Fibroblast of lung (primary cell): Measurements from ENCODE around the gene ATP6V0C.

ENCODE experiments used
- CTCF ChIP-seq, 2 donors: IDR thresholded peaks in 1 of 2; conservative IDR thresholded peaks in 1 of 2; 1 replicate in 1 of 2; 2 replicates in 1 of 2; pipeline ENCODE4 v1.5.1; 2011 to 2012; ENCODE audit warnings: low read length in 2 of 2, control low read depth in 1 of 2, inconsistent platforms in 1 of 2, low read depth in 1 of 2, mild to moderate bottlenecking in 1 of 2
- EZH2 ChIP-seq: IDR thresholded peaks from 2 replicates; pipeline ENCODE4 v1.5.1; 2012; ENCODE audit warnings: low read length, control low read depth, mild to moderate bottlenecking; ENCODE audit errors: missing control alignments

- TF ChIP-seq CTCF (conservative IDR thresholded peaks at IDR 0.05 in 1 of 2, IDR thresholded peaks at IDR 0.05 in 1 of 2; ENCODE audit: low read depth in 1 of 2, low read length in 2 of 2) = no peak
- no peak for TF ChIP-seq EZH2
Measured at GRCh38 chr16:2515180-2515851, 1.6 kb downstream of the ATP6V0C start.
